ENCODE measurements around the gene SON. TPM values are rescaled to one million over a fixed set of nuclear protein-coding genes. Genes with fewer than 3 reads are reported as not detected.

SON gene
- total and polyA plus RNA-seq, 2 of the 13 experiments (the other 11 are each of a cell fraction or from before 2014, with no cell fraction given) = 61.3 to 78.3 TPM

DNA sequence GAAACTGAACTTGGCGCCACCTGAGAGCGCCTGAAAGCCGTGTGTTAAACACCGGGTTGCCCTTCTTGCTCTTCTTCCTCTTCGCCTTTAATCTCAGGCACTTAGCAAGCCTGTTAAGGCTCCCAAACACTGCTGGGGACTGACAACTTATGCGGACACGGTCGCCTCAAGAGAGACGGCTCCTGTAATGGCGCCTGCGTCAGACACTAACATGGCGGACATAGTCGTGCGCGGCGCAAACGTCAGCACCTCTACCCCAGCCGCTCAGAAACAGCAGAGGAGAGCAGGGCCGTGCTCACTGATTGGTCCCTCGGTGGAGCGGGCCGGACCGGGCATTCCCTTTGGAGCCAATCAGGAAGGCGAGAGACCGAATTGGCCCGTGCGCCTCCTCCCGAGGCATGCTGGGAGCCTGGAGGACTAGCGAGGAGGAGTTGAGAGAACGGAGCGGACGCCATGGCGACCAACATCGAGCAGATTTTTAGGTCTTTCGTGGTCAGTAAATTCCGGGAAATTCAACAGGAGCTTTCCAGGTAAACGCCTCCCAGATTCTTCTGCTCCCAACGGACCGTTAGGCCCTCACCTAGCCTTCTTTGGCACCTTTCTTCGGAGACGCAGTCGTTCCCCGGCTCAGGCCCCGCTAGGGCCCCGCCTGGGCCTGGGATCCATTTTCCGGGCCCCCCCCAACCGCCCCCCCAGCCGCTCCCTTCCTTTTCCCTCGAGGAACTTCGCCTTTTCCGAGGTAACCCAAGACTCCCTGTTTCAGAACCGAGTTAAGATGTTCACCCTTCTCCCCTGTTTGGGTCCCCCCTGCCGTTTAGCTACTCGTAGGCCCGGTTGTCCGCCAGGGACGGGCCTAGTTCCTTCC, at the start of gene SON (continued):
- TF ChIP-seq ZNF557 (CRISPR knock-in tag; IDR thresholded peaks at IDR 0.05) (no peak), ZNF3 (CRISPR knock-in tag; IDR thresholded peaks at IDR 0.05) (no peak), EP300 (IDR thresholded peaks at IDR 0.05; ENCODE audit: low read depth in 2 of 2, low read length in 2 of 2) (no peak), EP300 (CRISPR knock-in tag; IDR thresholded peaks at IDR 0.05; ENCODE audit: borderline replicate concordance) (0 out of 2 replicates have a peak, but pooled peaks have one; percentile 13), MEIS1 (CRISPR knock-in tag; IDR thresholded peaks at IDR 0.05; ENCODE audit: borderline replicate concordance) (no peak), ZNF547 (CRISPR knock-in tag; IDR thresholded peaks at IDR 0.05) (peak; percentile 72), REPIN1 (CRISPR knock-in tag; IDR thresholded peaks at IDR 0.05; ENCODE audit: borderline replicate concordance, low read depth) (no peak; the same call in 1 of the 2 replicates), TEAD2 (CRISPR knock-in tag; IDR thresholded peaks at IDR 0.05) (no peak), ZNF713 (CRISPR knock-in tag; IDR thresholded peaks at IDR 0.05) (no peak), ZSCAN20 (CRISPR knock-in tag; IDR thresholded peaks at IDR 0.05; ENCODE audit: borderline replicate concordance) (no peak), CENPT (CRISPR knock-in tag; IDR thresholded peaks at IDR 0.05; ENCODE audit: low read depth) (no peak), ZNF7 (CRISPR knock-in tag; IDR thresholded peaks at IDR 0.05) (no peak), RNF2 (conservative IDR thresholded peaks at IDR 0.05; ENCODE audit: low read depth) (no peak; the same call in 1 of the 2 replicates), ZZZ3 (CRISPR knock-in tag; IDR thresholded peaks at IDR 0.05; ENCODE audit: borderline replicate concordance) (no peak), ZEB1 (IDR thresholded peaks at IDR 0.05; ENCODE audit: insufficient replicate concordance, low read depth) (no peak), YY1 (IDR thresholded peaks at IDR 0.05; ENCODE audit: insufficient read depth, insufficient replicate concordance, low read depth, low read length) (peak; percentile 97), POLR2AphosphoS2 (IDR thresholded peaks at IDR 0.05; ENCODE audit: low read depth, low read length) (peak; percentile 63; the same call in 1 of the 2 replicates), NCOA1 (CRISPR knock-in tag; IDR thresholded peaks at IDR 0.05) (0 out of 2 replicates have a peak, but pooled peaks have one; percentile 36), HNRNPLL (IDR thresholded peaks at IDR 0.05; ENCODE audit: low read depth, low read length, poor library complexity, severe bottlenecking) (peak; percentile 38)
- TF ChIP-seq, protein P1, sequence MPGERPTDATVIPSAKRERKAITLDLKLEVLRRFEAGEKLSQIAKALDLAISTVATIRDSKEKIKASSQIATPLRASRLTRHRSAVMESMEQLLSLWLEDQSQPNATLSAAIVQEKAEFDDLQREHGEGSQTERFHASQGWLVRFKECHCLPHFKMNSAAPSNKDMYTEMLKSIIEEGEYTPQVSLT (CRISPR knock-in tag; IDR thresholded peaks at IDR 0.05; ENCODE audit: borderline replicate concordance, low read depth) = no peak
- TF ChIP-seq, protein P2, sequence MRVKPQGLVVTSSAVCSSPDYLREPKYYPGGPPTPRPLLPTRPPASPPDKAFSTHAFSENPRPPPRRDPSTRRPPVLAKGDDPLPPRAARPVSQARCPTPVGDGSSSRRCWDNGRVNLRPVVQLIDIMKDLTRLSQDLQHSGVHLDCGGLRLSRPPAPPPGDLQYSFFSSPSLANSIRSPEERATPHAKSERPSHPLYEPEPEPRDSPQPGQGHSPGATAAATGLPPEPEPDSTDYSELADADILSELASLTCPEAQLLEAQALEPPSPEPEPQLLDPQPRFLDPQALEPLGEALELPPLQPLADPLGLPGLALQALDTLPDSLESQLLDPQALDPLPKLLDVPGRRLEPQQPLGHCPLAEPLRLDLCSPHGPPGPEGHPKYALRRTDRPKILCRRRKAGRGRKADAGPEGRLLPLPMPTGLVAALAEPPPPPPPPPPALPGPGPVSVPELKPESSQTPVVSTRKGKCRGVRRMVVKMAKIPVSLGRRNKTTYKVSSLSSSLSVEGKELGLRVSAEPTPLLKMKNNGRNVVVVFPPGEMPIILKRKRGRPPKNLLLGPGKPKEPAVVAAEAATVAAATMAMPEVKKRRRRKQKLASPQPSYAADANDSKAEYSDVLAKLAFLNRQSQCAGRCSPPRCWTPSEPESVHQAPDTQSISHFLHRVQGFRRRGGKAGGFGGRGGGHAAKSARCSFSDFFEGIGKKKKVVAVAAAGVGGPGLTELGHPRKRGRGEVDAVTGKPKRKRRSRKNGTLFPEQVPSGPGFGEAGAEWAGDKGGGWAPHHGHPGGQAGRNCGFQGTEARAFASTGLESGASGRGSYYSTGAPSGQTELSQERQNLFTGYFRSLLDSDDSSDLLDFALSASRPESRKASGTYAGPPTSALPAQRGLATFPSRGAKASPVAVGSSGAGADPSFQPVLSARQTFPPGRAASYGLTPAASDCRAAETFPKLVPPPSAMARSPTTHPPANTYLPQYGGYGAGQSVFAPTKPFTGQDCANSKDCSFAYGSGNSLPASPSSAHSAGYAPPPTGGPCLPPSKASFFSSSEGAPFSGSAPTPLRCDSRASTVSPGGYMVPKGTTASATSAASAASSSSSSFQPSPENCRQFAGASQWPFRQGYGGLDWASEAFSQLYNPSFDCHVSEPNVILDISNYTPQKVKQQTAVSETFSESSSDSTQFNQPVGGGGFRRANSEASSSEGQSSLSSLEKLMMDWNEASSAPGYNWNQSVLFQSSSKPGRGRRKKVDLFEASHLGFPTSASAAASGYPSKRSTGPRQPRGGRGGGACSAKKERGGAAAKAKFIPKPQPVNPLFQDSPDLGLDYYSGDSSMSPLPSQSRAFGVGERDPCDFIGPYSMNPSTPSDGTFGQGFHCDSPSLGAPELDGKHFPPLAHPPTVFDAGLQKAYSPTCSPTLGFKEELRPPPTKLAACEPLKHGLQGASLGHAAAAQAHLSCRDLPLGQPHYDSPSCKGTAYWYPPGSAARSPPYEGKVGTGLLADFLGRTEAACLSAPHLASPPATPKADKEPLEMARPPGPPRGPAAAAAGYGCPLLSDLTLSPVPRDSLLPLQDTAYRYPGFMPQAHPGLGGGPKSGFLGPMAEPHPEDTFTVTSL (CRISPR knock-in tag; IDR thresholded peaks at IDR 0.05; ENCODE audit: borderline replicate concordance) = no peak
- TF ChIP-seq, protein P3, sequence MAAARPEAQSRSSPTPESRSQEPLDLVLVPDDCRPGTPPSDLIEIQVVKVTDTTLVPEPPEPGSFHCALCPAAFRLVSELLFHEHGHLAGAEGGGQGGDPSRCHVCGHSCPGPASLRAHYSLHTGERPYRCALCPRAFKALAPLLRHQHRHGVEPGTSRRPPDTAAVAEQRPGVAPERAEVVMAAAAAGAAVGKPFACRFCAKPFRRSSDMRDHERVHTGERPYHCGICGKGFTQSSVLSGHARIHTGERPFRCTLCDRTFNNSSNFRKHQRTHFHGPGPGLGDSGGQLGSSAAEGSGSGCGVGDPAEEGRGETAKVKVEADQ (CRISPR knock-in tag; IDR thresholded peaks at IDR 0.05; ENCODE audit: borderline replicate concordance) = no peak; the same call in 1 of the 2 replicates

Data from HepG2 (cell line).